ENCODE data around the gene ARHGAP24. TPM values are rescaled to one million over a fixed set of nuclear protein-coding genes. Genes with fewer than 3 reads are reported as not detected.

Gene ARHGAP24
- total RNA-seq, 2 donors from 2014 or later, result 34.0 to 42.0 TPM

DNA sequence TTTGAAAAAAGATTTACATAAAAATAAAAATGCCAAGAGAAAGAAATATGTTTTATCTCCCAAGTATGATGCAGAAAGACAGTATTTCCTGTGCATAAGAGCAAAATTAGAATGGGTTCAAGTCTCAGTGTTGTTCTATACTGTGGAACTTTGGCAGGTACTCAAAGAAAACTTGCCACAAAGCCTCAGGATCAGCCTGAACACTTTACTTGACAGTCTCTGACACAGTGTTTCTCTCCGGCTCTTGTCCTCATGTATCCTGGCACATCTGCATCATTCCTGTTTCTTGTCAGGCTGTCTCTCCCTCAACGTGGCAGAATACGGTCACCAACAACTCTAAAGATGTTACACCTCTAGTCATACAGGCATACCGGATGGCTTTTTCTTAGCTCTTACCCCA, 273.7 kb downstream of the ARHGAP24 start:
- Histone ChIP-seq H3K27ac (peak overlapping the region in 1 of 2 donors; percentile 53), H3K36me3 (no peaks in the 10 kb centered on the region), H3K4me1 (peaks cover 0 to 26% of the 10 kb centered on the region in 2 donors), H3K27me3 (no peaks in the 10 kb centered on the region), H3K9me3 (no peaks in the 10 kb centered on the region), H3K4me3 (no peak overlapping the region)
- DNase-seq (ENCODE audit: low spot score), result no peak
- TF ChIP-seq CTCF (IDR thresholded peaks at IDR 0.05), result no peak

- no peak for TF ChIP-seq CTCF (IDR thresholded peaks at IDR 0.05)
- Histone ChIP-seq H3K27ac (no peak overlapping the region), H3K27me3 (no peaks in the 10 kb centered on the region), H3K9me3 (no peaks in the 10 kb centered on the region), H3K4me1 (peaks cover 0 to 42% of the 10 kb centered on the region in 2 donors), H3K36me3 (no peaks in the 10 kb centered on the region), H3K4me3 (no peak overlapping the region)
- no peak for DNase-seq (ENCODE audit: low spot score)
Measured at GRCh38 chr4:85751866-85752265, 276.9 kb downstream of the ARHGAP24 start.

DNA sequence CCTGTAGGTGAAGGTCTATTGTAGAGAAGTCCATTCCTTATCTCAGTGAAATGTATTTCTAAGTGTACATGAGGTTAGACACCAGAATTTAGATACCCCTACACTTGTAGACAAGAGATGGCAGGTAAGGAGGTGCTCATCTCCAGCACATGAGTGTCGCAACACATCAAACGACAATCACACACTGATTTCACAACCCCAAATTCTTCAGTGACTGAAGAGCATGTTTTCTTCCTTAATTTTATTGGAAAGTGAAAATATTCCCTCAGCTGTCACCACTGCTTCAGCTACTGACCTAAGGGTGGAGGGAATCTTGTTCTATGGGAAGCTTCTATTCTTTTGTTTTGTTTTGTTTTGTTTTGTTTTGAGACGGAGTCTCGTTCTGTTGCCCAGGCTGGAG, 280.3 kb downstream of the ARHGAP24 start:
- Histone ChIP-seq H3K9me3 (no peaks in the 10 kb centered on the region), H3K36me3 (no peaks in the 10 kb centered on the region), H3K4me3 (no peak overlapping the region), H3K27me3 (no peaks in the 10 kb centered on the region), H3K27ac (no peak overlapping the region), H3K4me1 (peaks cover 0 to 35% of the 10 kb centered on the region in 2 donors)
- DNase-seq (ENCODE audit: low spot score), result no peak
- no peak for TF ChIP-seq CTCF (IDR thresholded peaks at IDR 0.05)

DNA sequence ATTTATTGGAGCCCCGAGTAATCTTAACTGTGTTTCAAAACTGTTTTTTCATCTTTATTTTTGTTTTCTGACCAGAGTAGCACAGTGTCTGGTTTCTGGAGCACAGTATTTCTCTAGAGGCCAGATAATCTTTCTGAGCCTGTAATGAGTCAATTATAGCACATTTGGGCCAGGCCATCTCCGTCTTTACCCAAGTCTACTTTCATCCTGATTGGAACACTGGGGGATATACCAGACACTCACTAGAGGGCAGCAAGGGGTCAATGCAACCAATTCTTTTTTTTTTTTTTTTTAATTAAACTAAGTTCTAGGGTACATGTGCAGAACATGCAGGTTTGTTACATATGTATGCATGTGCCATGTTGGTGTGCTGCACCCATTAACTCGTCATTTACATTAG, 282.0 kb downstream of the ARHGAP24 start:
- no peak for DNase-seq (ENCODE audit: low spot score)
- TF ChIP-seq CTCF (IDR thresholded peaks at IDR 0.05), result peak in 1 of 2 donors; percentile 59
- no peaks in the 10 kb centered on the region for H3K9me3 ChIP-seq
- peak overlapping the region in 1 of 2 donors; percentile 12 for H3K27ac ChIP-seq
- H3K4me3 ChIP-seq, result no peak overlapping the region
- H3K36me3 ChIP-seq, result no peaks in the 10 kb centered on the region
- no peaks in the 10 kb centered on the region for H3K27me3 ChIP-seq
- H3K4me1 ChIP-seq, result peaks cover 0 to 49% of the 10 kb centered on the region in 2 donors

DNA sequence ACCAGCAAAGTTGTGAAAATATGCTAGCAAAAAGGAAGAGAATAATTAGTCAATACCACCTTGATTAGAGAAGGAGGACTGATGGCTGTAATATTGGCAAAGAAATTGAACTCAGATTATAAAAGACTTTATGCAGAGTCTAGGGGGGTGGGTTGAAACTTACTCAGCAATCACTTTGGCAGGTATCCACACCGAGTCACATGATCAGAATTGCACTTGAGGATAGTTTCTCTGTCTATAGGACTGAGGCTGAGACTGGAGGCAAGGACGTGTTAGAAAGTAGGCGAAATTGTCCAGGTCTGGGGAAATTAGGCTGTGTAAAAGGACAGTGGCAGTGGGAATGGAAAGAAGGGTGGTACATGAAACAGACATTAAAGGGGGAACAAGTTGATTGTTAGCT, 284.4 kb downstream of the ARHGAP24 start:
- Histone ChIP-seq H3K27me3 (no peaks in the 10 kb centered on the region), H3K4me1 (peaks cover 0 to 37% of the 10 kb centered on the region in 2 donors), H3K27ac (no peak overlapping the region), H3K36me3 (no peaks in the 10 kb centered on the region), H3K9me3 (no peaks in the 10 kb centered on the region), H3K4me3 (no peak overlapping the region)
- no peak for TF ChIP-seq CTCF (IDR thresholded peaks at IDR 0.05)
- DNase-seq (ENCODE audit: low spot score), result no peak

GRCh38 chr4:85760511-85760910, 285.6 kb downstream of the ARHGAP24 start:
- DNase-seq (ENCODE audit: low spot score), result no peak

More at GRCh38 chr4:85760511-85760910, 285.6 kb downstream of the ARHGAP24 start:
- Histone ChIP-seq H3K9me3 (no peaks in the 10 kb centered on the region), H3K27me3 (no peaks in the 10 kb centered on the region), H3K27ac (peak overlapping the region in 1 of 2 donors; percentile 72), H3K36me3 (no peaks in the 10 kb centered on the region), H3K4me1 (peaks cover 0 to 30% of the 10 kb centered on the region in 2 donors), H3K4me3 (no peak overlapping the region)
- TF ChIP-seq CTCF (IDR thresholded peaks at IDR 0.05), result no peak

All from right atrium auricular region (tissue), 2 donors.